PC-9 (cell line): ENCODE results near the gene GPC5. TPM values are rescaled to one million over a fixed set of nuclear protein-coding genes. Genes with fewer than 3 reads are reported as not detected.

Source experiments
- BruUV-seq: library from RNA; stranded (reverse); fragments of 400-500 nt; replicated peaks from 2 replicates; lab custom pipeline; 2021; lab: Mats Ljungman, UMichigan
- CTCF ChIA-PET: fragments of 300-600 bp; sonication (Branson Sonifier 250); formaldehyde crosslinking; loops from one replicate; lab custom pipeline; 2022; ENCODE audit warnings: antibody characterized with exemption; lab: Charles Lee
- POLR2A ChIA-PET: fragments of 300-600 bp; sonication (Branson Sonifier 250); formaldehyde crosslinking; loops from one replicate; lab custom pipeline; 2022; ENCODE audit warnings: antibody characterized with exemption; ENCODE audit not compliant: unreplicated experiment; lab: Charles Lee
- DNase-seq, 2 experiments: peaks; one replicate each; pipeline versions ENCODE4 v3.0.0 to v3.0.0-alpha.2; 2015 to 2022; ENCODE audit warnings: mixed read lengths in 1 of 2
- H2AFZ ChIP-seq: fragments of 200-600 bp; sonication (generic); 2 replicates; pipeline ENCODE4 v1.8.1; 2017; ENCODE audit warnings: antibody characterized with exemption
- H3F3A ChIP-seq: fragments of 200-600 bp; sonication (generic); 2 replicates; pipeline ENCODE4 v1.8.1; 2017; ENCODE audit warnings: antibody characterized with exemption, mild to moderate bottlenecking, low read depth; ENCODE audit not compliant: insufficient read depth
- H3K27ac ChIP-seq: fragments of 200-600 bp; sonication (generic); 2 replicates; pipeline ENCODE4 v1.6.1; 2016; ENCODE audit warnings: mixed run types
- H3K27me3 ChIP-seq: fragments of 200-600 bp; sonication (generic); 2 replicates; pipeline ENCODE4 v1.6.1; 2016; ENCODE audit warnings: low read depth, mixed run types; ENCODE audit not compliant: insufficient read depth
- H3K36me3 ChIP-seq: fragments of 200-600 bp; sonication (generic); 2 replicates; pipeline ENCODE4 v1.6.1; 2016; ENCODE audit warnings: low read depth, mixed run types
- H3K4me1 ChIP-seq: fragments of 200-600 bp; sonication (generic); replicated peaks from 2 replicates; pipeline ENCODE4 v1.6.1; 2016; ENCODE audit warnings: mixed run types; ENCODE audit not compliant: insufficient read depth
- H3K4me2 ChIP-seq: fragments of 200-600 bp; sonication (generic); 2 replicates; pipeline ENCODE4 v1.6.1; 2017; ENCODE audit warnings: mixed run types
- H3K4me3 ChIP-seq: fragments of 200-600 bp; sonication (generic); 2 replicates; pipeline ENCODE4 v1.6.1; 2016; ENCODE audit warnings: mixed run types
- H3K79me2 ChIP-seq: fragments of 200-600 bp; sonication (generic); 2 replicates; pipeline ENCODE4 v1.6.1; 2017; ENCODE audit warnings: low read depth, mixed run types
- H3K9me2 ChIP-seq: fragments of 200-600 bp; sonication (generic); 2 replicates; pipeline ENCODE4 v1.8.1; 2017; ENCODE audit warnings: mild to moderate bottlenecking; ENCODE audit not compliant: insufficient read depth
- H3K9me3 ChIP-seq: fragments of 200-600 bp; sonication (generic); 2 replicates; pipeline ENCODE4 v1.8.1; 2016; ENCODE audit warnings: low read depth; ENCODE audit not compliant: insufficient read depth
- H4K20me1 ChIP-seq: fragments of 200-600 bp; sonication (generic); 2 replicates; pipeline ENCODE4 v1.8.1; 2017; ENCODE audit not compliant: insufficient read depth
- EZH2 ChIP-seq: fragments of 200-600 bp; sonication (generic); IDR thresholded peaks from 2 replicates; pipeline ENCODE4 v1.8.0; 2017; ENCODE audit warnings: antibody characterized with exemption, low read depth
- intact Hi-C: fragments of 100-400 bp; cut with micrococcal nuclease; formaldehyde crosslinking; loops from one replicate; pipeline ENCODE4 v1.10.0; 2022; ENCODE audit not compliant: unreplicated experiment
- total RNA-seq: library from RNA; stranded (reverse); gene quantifications from 2 replicates; pipeline ENCODE4 v1.2.3, GENCODE V29; 2021
- TF ChIP-seq, protein P1 (sequence below): fragments of 200-600 bp; sonication (generic); conservative IDR thresholded peaks from 2 replicates; pipeline ENCODE4 v1.6.1; 2017; ENCODE audit warnings: mixed run types, antibody characterized with exemption, mild to moderate bottlenecking, moderate library complexity

GPC5 gene
- total RNA-seq, 1 experiment from 2014 or later, result not detected

DNA sequence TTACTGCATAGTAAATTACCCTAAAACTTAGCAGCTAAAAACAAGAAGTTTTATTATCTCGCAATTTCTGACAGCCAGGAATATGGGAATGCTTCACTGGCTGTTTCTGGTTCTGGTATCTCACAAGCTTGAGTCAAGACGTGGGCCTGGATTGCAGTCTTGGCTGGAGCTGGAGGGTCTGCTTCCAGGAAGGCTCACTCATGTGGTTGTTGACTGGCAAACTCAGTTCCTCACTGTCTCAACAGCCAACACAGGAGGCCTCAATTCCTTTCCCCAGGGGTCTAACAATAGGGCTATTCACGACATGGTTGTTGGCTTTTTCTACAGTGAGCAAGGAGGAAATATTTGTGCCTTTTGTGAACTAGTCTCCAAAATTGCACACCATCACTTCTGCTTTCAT lies 146.3 kb downstream of the GPC5 start:
- BruUV-seq, result no TSS peak
- no peaks in the 10 kb centered on the region for H3K9me3 ChIP-seq
- DNase-seq, result no peak
- CTCF ChIA-PET, result no interaction called here
- H2AFZ ChIP-seq, result no peak overlapping the region
- POLR2A ChIA-PET, result no interaction called here
- no peaks in the 10 kb centered on the region for H3K9me2 ChIP-seq
- no peaks in the 10 kb centered on the region for H3K4me1 ChIP-seq
- no peak overlapping the region for H3K27ac ChIP-seq
- H3K4me3 ChIP-seq, result no peak overlapping the region
- H3K79me2 ChIP-seq, result no peaks in the 10 kb centered on the region
- H4K20me1 ChIP-seq, result no peaks in the 10 kb centered on the region
- no peaks in the 10 kb centered on the region for H3F3A ChIP-seq
- H3K36me3 ChIP-seq, result no peaks in the 10 kb centered on the region
- no peak overlapping the region for H3K4me2 ChIP-seq
- TF ChIP-seq, protein P1, sequence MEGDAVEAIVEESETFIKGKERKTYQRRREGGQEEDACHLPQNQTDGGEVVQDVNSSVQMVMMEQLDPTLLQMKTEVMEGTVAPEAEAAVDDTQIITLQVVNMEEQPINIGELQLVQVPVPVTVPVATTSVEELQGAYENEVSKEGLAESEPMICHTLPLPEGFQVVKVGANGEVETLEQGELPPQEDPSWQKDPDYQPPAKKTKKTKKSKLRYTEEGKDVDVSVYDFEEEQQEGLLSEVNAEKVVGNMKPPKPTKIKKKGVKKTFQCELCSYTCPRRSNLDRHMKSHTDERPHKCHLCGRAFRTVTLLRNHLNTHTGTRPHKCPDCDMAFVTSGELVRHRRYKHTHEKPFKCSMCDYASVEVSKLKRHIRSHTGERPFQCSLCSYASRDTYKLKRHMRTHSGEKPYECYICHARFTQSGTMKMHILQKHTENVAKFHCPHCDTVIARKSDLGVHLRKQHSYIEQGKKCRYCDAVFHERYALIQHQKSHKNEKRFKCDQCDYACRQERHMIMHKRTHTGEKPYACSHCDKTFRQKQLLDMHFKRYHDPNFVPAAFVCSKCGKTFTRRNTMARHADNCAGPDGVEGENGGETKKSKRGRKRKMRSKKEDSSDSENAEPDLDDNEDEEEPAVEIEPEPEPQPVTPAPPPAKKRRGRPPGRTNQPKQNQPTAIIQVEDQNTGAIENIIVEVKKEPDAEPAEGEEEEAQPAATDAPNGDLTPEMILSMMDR, result no peak
- no peak for TF ChIP-seq EZH2
- intact Hi-C loops, result no loop called here
- H3K27me3 ChIP-seq, result no peaks in the 10 kb centered on the region

DNA sequence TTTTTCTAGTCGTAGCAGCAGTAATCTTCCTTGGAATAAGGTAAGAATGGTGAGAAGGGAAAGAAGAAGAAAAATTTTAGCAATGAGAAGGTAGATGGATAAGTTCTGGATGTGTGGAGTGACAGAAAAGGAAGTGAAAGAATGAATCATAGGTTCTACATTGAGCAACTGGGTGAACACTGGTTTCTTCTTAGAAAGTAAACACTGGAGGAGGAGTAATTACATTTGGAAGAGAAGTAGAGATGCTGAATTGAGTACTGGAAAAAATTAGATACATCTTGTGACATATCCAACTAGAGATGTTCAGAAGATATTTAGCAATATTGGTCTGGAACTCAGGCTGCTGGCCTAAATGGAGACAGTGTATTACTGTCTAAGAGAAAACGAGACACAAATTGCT lies 148.5 kb downstream of the GPC5 start:
- intact Hi-C loops, result no loop called here

DNA sequence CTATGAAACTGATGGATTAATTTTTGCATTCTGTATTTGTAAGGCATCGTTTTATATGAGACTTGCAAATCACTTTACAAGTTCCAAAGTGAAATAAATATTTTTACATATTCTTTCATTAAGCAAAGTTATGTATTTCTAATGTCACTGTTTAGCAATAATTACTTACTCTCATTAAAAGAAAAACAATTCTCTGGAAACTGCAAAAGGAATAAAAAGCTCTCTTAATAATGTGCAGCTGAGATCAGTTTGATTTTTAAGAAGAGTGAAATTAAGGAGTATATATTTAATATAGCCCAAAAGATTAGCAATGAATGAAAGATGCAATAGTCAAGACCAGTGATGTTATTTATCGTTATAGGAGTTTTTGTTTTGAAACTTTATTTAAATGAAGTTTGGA lies 155.2 kb downstream of the GPC5 start:
- Histone ChIP-seq H3K36me3 (no peaks in the 10 kb centered on the region), H3K27me3 (no peaks in the 10 kb centered on the region), H3K9me2 (no peaks in the 10 kb centered on the region), H3K9me3 (no peaks in the 10 kb centered on the region), H3K79me2 (no peaks in the 10 kb centered on the region), H3K4me3 (no peak overlapping the region), H2AFZ (no peak overlapping the region), H3K27ac (no peak overlapping the region), H3F3A (no peaks in the 10 kb centered on the region), H3K4me1 (no peaks in the 10 kb centered on the region), H3K4me2 (no peak overlapping the region), H4K20me1 (no peaks in the 10 kb centered on the region)
- no peak for DNase-seq
- intact Hi-C loops, result no loop called here
- TF ChIP-seq EZH2, result no peak
- TF ChIP-seq, protein P1, result no peak
- POLR2A ChIA-PET, result no interaction called here
- BruUV-seq, result no TSS peak
- CTCF ChIA-PET, result no interaction called here

More for the DNA sequence above, 148.5 kb downstream of the GPC5 start:
- BruUV-seq, result no TSS peak
- Histone ChIP-seq H2AFZ (no peak overlapping the region), H3K4me1 (no peaks in the 10 kb centered on the region), H3K27me3 (no peaks in the 10 kb centered on the region), H3F3A (no peaks in the 10 kb centered on the region), H3K4me2 (no peak overlapping the region), H3K36me3 (no peaks in the 10 kb centered on the region), H3K9me2 (no peaks in the 10 kb centered on the region), H4K20me1 (no peaks in the 10 kb centered on the region), H3K79me2 (no peaks in the 10 kb centered on the region), H3K27ac (no peak overlapping the region), H3K4me3 (no peak overlapping the region), H3K9me3 (no peaks in the 10 kb centered on the region)
- ChIA-PET CTCF (no interaction called here), POLR2A (no interaction called here)
- no peak for DNase-seq
- TF ChIP-seq EZH2, result no peak

DNA sequence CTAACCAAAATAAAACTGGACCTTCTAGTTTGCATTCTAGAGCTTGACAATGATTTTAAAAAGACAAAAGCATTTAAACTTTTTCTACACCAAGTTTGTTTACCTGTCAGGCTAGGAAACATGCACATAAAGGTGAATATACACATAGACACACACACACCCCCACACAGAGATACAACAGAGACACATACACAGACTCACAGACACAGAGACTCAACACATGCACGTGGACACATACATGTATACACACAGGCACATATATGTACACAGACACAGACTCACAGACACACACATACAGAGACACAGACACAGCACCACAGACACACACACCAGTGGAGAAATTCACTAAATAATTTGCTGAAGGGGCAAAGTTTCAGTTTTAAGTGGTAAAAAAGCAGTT lies 155.7 kb downstream of the GPC5 start:
- BruUV-seq, result no TSS peak
- intact Hi-C loops, result no loop called here
- H3K79me2 ChIP-seq, result no peaks in the 10 kb centered on the region
- no peak for DNase-seq
- POLR2A ChIA-PET, result no interaction called here
- H3K36me3 ChIP-seq, result no peaks in the 10 kb centered on the region
- H3F3A ChIP-seq, result no peaks in the 10 kb centered on the region
- H3K4me2 ChIP-seq, result no peak overlapping the region
- H3K4me1 ChIP-seq, result no peaks in the 10 kb centered on the region
- no peak overlapping the region for H3K4me3 ChIP-seq
- no peak for TF ChIP-seq EZH2
- TF ChIP-seq, protein P1, result no peak
- no peaks in the 10 kb centered on the region for H3K9me3 ChIP-seq
- no peak overlapping the region for H3K27ac ChIP-seq
- CTCF ChIA-PET, result no interaction called here
- H3K9me2 ChIP-seq, result no peaks in the 10 kb centered on the region
- no peaks in the 10 kb centered on the region for H4K20me1 ChIP-seq
- no peaks in the 10 kb centered on the region for H3K27me3 ChIP-seq
- H2AFZ ChIP-seq, result no peak overlapping the region
